Fibroblast of lung (primary cell): ENCODE measurements around the gene ZNF544. TPM values are rescaled to one million over a fixed set of nuclear protein-coding genes. Genes with fewer than 3 reads are reported as not detected.
A peak's percentile ranks its signal among the peaks of the same experiment; 100 is the strongest.

ENCODE experiments used
- DNase-seq, 2 donors: peaks; one replicate each; pipeline versions ENCODE4 v3.0.0 to v3.0.0-alpha.2; 2010; ENCODE audit warnings: low read depth in 2 of 2
- H2AFZ ChIP-seq: 2 replicates; pipeline ENCODE4 v1.5.1; 2012; ENCODE audit warnings: low read length, control low read depth, inconsistent platforms
- H3K27ac ChIP-seq: 2 replicates; pipeline ENCODE4 v1.5.1; 2011; ENCODE audit warnings: low read length, control low read depth; ENCODE audit not compliant: insufficient read depth
- H3K27me3 ChIP-seq: 2 replicates; pipeline ENCODE4 v1.5.1; 2011; ENCODE audit warnings: mild to moderate bottlenecking, low read length; ENCODE audit not compliant: control insufficient read depth, insufficient read depth
- H3K36me3 ChIP-seq: 2 replicates; pipeline ENCODE4 v1.5.1; 2011; ENCODE audit warnings: low read length; ENCODE audit not compliant: control insufficient read depth, insufficient read depth
- H3K4me1 ChIP-seq: 2 replicates; pipeline ENCODE4 v1.5.1; 2011; ENCODE audit warnings: low read length; ENCODE audit not compliant: control insufficient read depth, insufficient read depth; ENCODE audit errors: extremely low read depth
- H3K4me2 ChIP-seq: 2 replicates; pipeline ENCODE4 v1.5.1; 2011; ENCODE audit warnings: low read length, control low read depth; ENCODE audit not compliant: insufficient read depth; ENCODE audit errors: extremely low read depth
- H3K4me3 ChIP-seq, 4 experiments: fragments of 200-600 bp in 1 of 4; sonication (generic) in 1 of 4; replicated peaks in 1 of 4; 2 replicates each; pipeline ENCODE4 v1.5.1; 2011 to 2016; ENCODE audit warnings: low read length in 4 of 4, low read depth in 3 of 4, mild to moderate bottlenecking in 3 of 4, control low read depth in 2 of 4, inconsistent platforms in 1 of 4, mixed read lengths in 1 of 4; ENCODE audit not compliant: insufficient read depth in 1 of 4; ENCODE audit errors: control extremely low read depth in 1 of 4
- H3K79me2 ChIP-seq: 2 replicates; pipeline ENCODE4 v1.5.1; 2012; ENCODE audit warnings: mild to moderate bottlenecking, low read length, inconsistent platforms; ENCODE audit not compliant: control insufficient read depth, insufficient read depth
- H3K9ac ChIP-seq: 2 replicates; pipeline ENCODE4 v1.5.1; 2011; ENCODE audit warnings: mild to moderate bottlenecking, low read length, control low read depth; ENCODE audit not compliant: insufficient read depth
- H3K9me3 ChIP-seq: 2 replicates; pipeline ENCODE4 v1.5.1; 2012; ENCODE audit warnings: low read depth, low read length; ENCODE audit not compliant: control insufficient read depth, insufficient read depth
- H4K20me1 ChIP-seq: 2 replicates; pipeline ENCODE4 v1.5.1; 2011; ENCODE audit warnings: low read length; ENCODE audit not compliant: control insufficient read depth, insufficient read depth; ENCODE audit errors: extremely low read depth
- CTCF ChIP-seq, 2 donors: IDR thresholded peaks in 1 of 2; conservative IDR thresholded peaks in 1 of 2; 1 replicate in 1 of 2; 2 replicates in 1 of 2; pipeline ENCODE4 v1.5.1; 2011 to 2012; ENCODE audit warnings: low read length in 2 of 2, control low read depth in 1 of 2, inconsistent platforms in 1 of 2, low read depth in 1 of 2, mild to moderate bottlenecking in 1 of 2
- EZH2 ChIP-seq: IDR thresholded peaks from 2 replicates; pipeline ENCODE4 v1.5.1; 2012; ENCODE audit warnings: low read length, control low read depth, mild to moderate bottlenecking; ENCODE audit errors: missing control alignments
- polyA plus RNA-seq, 2 donors: library from polyadenylated mRNA; depleted of rRNA in 1 of 2; stranded (reverse) in 1 of 2; unstranded in 1 of 2; fragments of >200 nt; gene quantifications; 2 replicates each; pipeline ENCODE4 v1.2.1, GENCODE V29; 2011 to 2012; ENCODE audit warnings: missing spikeins in 1 of 2
- total RNA-seq: library from RNA; depleted of rRNA; stranded (reverse); fragments of >200 nt; gene quantifications from 2 replicates; pipeline ENCODE4 v1.2.1, GENCODE V29; 2014

The ZNF544 gene
- total and polyA plus RNA-seq, 2 donors (not counting 1 experiment from before 2014, with no cell fraction given), result 17.6 to 40.8 TPM

- Histone ChIP-seq H3K4me2 (no peak overlapping the region), H3K9ac (no peak overlapping the region), H3K4me3 (no peak overlapping the region), H3K9me3 (no peaks in the 10 kb centered on the region), H3K36me3 (peaks cover 3% of the 10 kb centered on the region), H3K79me2 (peaks cover 18% of the 10 kb centered on the region), H3K27ac (no peak overlapping the region), H3K4me1 (no peaks in the 10 kb centered on the region), H2AFZ (no peak overlapping the region), H4K20me1 (no peaks in the 10 kb centered on the region), H3K27me3 (no peaks in the 10 kb centered on the region)
- TF ChIP-seq EZH2 (no peak), CTCF (conservative IDR thresholded peaks at IDR 0.05 in 1 of 2, IDR thresholded peaks at IDR 0.05 in 1 of 2; ENCODE audit: low read depth in 1 of 2, low read length in 2 of 2) (no peak)
- no peak for DNase-seq
Measured at GRCh38 chr19:58275564-58275963, 46.9 kb downstream of the ZNF544 start.

GRCh38 chr19:58277197-58277596, 48.5 kb downstream of the ZNF544 start:
- H3K36me3 ChIP-seq, result peaks cover 2% of the 10 kb centered on the region
- no peak overlapping the region for H3K27ac ChIP-seq
- H3K9ac ChIP-seq, result no peak overlapping the region
- no peak for DNase-seq
- H3K9me3 ChIP-seq, result no peaks in the 10 kb centered on the region
- peaks cover 27% of the 10 kb centered on the region for H3K79me2 ChIP-seq
- H3K4me2 ChIP-seq, result no peak overlapping the region
- H3K27me3 ChIP-seq, result no peaks in the 10 kb centered on the region
- H4K20me1 ChIP-seq, result no peaks in the 10 kb centered on the region
- no peaks in the 10 kb centered on the region for H3K4me1 ChIP-seq
- TF ChIP-seq EZH2 (no peak), CTCF (conservative IDR thresholded peaks at IDR 0.05 in 1 of 2, IDR thresholded peaks at IDR 0.05 in 1 of 2; ENCODE audit: low read depth in 1 of 2, low read length in 2 of 2) (no peak)
- no peak overlapping the region for H2AFZ ChIP-seq
- H3K4me3 ChIP-seq, result no peak overlapping the region

GRCh38 chr19:58277748-58278540, 49.2 kb downstream of the ZNF544 start:
- TF ChIP-seq CTCF (conservative IDR thresholded peaks at IDR 0.05 in 1 of 2, IDR thresholded peaks at IDR 0.05 in 1 of 2; ENCODE audit: low read depth in 1 of 2, low read length in 2 of 2), result no peak
- no peak for TF ChIP-seq EZH2
- Histone ChIP-seq H3K4me2 (peak overlapping the region; percentile 39), H3K4me3 (peak overlapping the region; percentile 81 to 94 (median 86)), H3K4me1 (no peaks in the 10 kb centered on the region), H3K27ac (peak overlapping the region; percentile 90), H3K27me3 (no peaks in the 10 kb centered on the region), H3K9ac (peak overlapping the region; percentile 89), H4K20me1 (no peaks in the 10 kb centered on the region), H3K36me3 (peaks cover 2% of the 10 kb centered on the region), H2AFZ (peak overlapping the region; percentile 79), H3K9me3 (no peaks in the 10 kb centered on the region), H3K79me2 (peaks cover 29% of the 10 kb centered on the region)
- DNase-seq, result peak in 1 of 2 donors; percentile 4
